Stimulated activated memory B cell treated with anti-CD40 and anti-IgM and Interleukin-4, amounts not matched to agents 10 μg/mL and 1 μg/mL and 100 μg/mL, for 72 hours (primary cell): Measurements from ENCODE around the gene ORC1.
"Not testable (repeated sequence)": the region's sequence is repeated elsewhere in the genome, so short reads cannot be mapped to it uniquely, and the experiment has no call there.

Experiments used
- ATAC-seq: fragments of 150-1000 bp; cut with Tn5 transposase; 2 replicates; pipeline ENCODE4 v1.10.0; 2021
- H3K27ac Mint-ChIP-seq: one replicate; pipeline ENCODE4 v1.8.0; 2022; ENCODE audit warnings: mild to moderate bottlenecking, mixed read lengths
- H3K27me3 Mint-ChIP-seq: one replicate; pipeline ENCODE4 v1.8.0; 2022; ENCODE audit warnings: mixed read lengths
- H3K36me3 Mint-ChIP-seq: one replicate; pipeline ENCODE4 v1.8.0; 2022; ENCODE audit warnings: mixed read lengths
- H3K4me1 Mint-ChIP-seq: one replicate; pipeline ENCODE4 v1.8.0; 2022; ENCODE audit warnings: mixed read lengths
- H3K4me3 Mint-ChIP-seq: one replicate; pipeline ENCODE4 v1.8.0; 2022; ENCODE audit warnings: mild to moderate bottlenecking, moderate library complexity, mixed read lengths
- H3K9me3 Mint-ChIP-seq: one replicate; pipeline ENCODE4 v1.8.0; 2022; ENCODE audit warnings: mixed read lengths

Gene ORC1

DNA sequence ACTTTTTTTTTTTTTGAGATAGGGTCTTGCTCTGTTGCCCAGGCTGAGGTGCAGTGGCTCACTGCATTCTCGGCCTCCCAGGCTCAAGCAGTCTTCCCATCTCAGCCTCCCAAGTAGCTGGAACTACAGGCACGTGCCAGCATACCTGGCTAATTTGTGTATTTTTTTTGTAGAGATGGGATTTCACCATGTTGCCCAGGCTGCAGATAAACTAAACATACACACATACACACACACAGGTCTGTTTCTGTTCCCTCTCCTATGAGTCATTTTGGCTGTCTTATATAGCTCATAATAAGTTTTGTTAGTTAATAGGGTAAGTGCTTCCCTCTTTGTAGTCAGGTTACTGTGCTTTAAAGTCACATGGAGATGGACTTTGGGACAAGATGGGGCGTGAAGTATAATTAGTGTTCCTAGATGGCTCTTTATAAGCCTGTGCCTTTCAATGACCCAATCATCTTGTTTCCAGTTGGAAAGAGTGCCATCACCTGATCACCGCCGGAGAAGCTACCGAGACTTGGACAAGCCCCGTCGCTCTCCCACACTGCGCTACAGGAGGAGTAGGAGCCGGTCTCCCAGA is 9.3 kb upstream of the ORC1 start:
- Mint-ChIP-seq H3K9me3 (no peaks in the 10 kb centered on the region), H3K27ac (no peak overlapping the region), H3K4me3 (no peak overlapping the region), H3K4me1 (no peaks in the 10 kb centered on the region), H3K27me3 (no peaks in the 10 kb centered on the region), H3K36me3 (peaks cover 59% of the 10 kb centered on the region)
- ATAC-seq, result no peak

DNA sequence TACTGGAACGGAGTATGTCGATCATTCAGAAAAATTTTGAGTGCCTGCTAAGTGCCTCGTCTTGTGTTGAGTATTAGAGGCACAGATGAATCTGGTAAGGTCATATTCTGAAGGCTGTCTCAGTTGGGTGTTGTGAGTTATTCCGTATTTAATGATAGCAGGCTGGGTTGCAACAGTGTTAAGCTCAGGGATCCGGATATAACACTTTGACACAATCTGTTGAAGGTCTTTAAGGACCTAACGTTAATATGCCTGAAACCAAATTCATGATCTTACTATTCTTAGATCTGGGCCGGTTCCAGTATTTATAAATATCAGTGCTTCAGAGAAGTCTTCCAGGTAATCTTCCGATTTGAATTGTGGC is 734 bp upstream of the ORC1 start:
- peak overlapping the region; percentile 87 for H3K27ac Mint-ChIP-seq
- H3K4me1 Mint-ChIP-seq, result peaks cover 28% of the 10 kb centered on the region
- H3K4me3 Mint-ChIP-seq, result peak overlapping the region; percentile 99
- H3K27me3 Mint-ChIP-seq, result no peaks in the 10 kb centered on the region
- ATAC-seq, result no peak
- H3K36me3 Mint-ChIP-seq, result peaks cover 24% of the 10 kb centered on the region
- H3K9me3 Mint-ChIP-seq, result no peaks in the 10 kb centered on the region

GRCh38 chr1:52403566-52404115 is 582 bp downstream of the ORC1 start:
- Mint-ChIP-seq H3K9me3 (no peaks in the 10 kb centered on the region), H3K36me3 (peaks cover 19% of the 10 kb centered on the region), H3K4me1 (peaks cover 28% of the 10 kb centered on the region), H3K4me3 (peak overlapping the region; percentile 99), H3K27me3 (no peaks in the 10 kb centered on the region), H3K27ac (peak overlapping the region; percentile 87)
- peak; percentile 68 for ATAC-seq

DNA sequence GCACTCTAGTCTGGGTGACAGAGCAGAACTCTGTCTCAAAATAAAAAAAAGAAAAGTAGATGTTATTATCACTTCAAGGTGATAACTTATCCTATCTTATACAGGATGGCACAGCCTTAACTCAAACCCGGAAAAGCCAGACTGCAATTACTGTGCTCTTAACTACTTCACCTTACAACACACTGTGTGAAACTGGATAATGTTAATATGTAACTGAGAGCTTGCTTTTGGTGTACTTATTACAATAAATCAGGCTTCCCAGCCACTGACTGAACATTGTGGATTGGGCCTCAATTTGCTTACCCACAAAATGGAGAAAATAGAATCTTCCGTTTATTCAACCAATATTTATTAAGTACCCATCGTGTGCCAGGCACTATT is 1.4 kb downstream of the ORC1 start:
- H3K9me3 Mint-ChIP-seq, result no peaks in the 10 kb centered on the region
- peaks cover 14% of the 10 kb centered on the region for H3K36me3 Mint-ChIP-seq
- no peak for ATAC-seq
- no peaks in the 10 kb centered on the region for H3K27me3 Mint-ChIP-seq
- peaks cover 28% of the 10 kb centered on the region for H3K4me1 Mint-ChIP-seq
- peak overlapping the region; percentile 99 for H3K4me3 Mint-ChIP-seq
- peak overlapping the region; percentile 87 for H3K27ac Mint-ChIP-seq

GRCh38 chr1:52400131-52400530 is 4.1 kb downstream of the ORC1 start:
- Mint-ChIP-seq H3K4me3 (no peak overlapping the region), H3K27ac (no peak overlapping the region), H3K4me1 (peaks cover 14% of the 10 kb centered on the region), H3K9me3 (no peaks in the 10 kb centered on the region), H3K27me3 (no peaks in the 10 kb centered on the region), H3K36me3 (peaks cover 27% of the 10 kb centered on the region)
- no peak for ATAC-seq

GRCh38 chr1:52399629-52400028 is 4.6 kb downstream of the ORC1 start:
- Mint-ChIP-seq H3K4me1 (peaks cover 14% of the 10 kb centered on the region), H3K9me3 (no peaks in the 10 kb centered on the region), H3K27me3 (no peaks in the 10 kb centered on the region), H3K36me3 (peaks cover 27% of the 10 kb centered on the region), H3K4me3 (no peak overlapping the region), H3K27ac (no peak overlapping the region)
- ATAC-seq, result no peak

DNA sequence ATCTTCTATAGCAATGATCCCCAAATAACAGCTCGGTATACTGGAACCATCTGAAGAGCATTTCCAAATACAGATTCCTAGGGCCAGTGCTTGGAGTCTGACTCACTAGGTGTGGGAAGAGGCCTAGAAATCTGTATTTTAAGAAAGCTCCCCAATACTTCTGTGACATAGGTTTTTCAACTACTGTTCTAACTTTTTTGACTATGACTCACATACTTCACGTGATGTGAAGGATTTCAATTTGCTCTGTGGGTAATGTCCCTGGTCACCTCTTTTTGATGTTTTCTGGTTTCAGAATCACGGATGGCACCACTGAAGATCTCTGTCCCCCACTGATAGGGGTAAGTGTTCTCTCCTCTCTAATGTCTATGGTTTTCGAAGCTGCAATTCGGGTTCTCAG is 11.0 kb downstream of the ORC1 start:
- ATAC-seq, result no peak
- Mint-ChIP-seq H3K27ac (no peak overlapping the region), H3K36me3 (peaks cover 23% of the 10 kb centered on the region), H3K4me1 (no peaks in the 10 kb centered on the region), H3K27me3 (no peaks in the 10 kb centered on the region), H3K9me3 (no peaks in the 10 kb centered on the region), H3K4me3 (no peak overlapping the region)

GRCh38 chr1:52386458-52386857 is 17.8 kb downstream of the ORC1 start:
- Mint-ChIP-seq H3K27ac (no peak overlapping the region), H3K4me3 (no peak overlapping the region), H3K4me1 (no peaks in the 10 kb centered on the region), H3K27me3 (no peaks in the 10 kb centered on the region), H3K36me3 (peaks cover 30% of the 10 kb centered on the region), H3K9me3 (no peaks in the 10 kb centered on the region)
- no peak for ATAC-seq

DNA sequence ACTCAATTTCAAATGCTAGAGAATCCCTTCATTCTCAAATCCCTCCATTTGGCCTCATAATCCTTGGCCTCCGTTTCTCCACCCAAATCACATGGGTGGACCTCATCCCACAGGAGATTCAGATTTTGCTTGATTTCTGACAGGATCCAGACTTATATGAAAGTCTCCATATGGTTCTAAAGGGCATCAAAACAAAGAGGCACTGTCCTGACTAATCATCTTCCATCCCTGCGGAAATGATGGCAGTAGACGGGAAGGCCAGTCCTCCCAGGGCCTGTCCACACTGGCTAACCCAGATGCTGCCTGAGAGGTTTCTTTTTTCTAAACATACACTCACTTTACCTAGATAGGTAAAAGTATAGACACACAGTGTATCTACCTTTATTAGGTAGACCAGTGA is 18.8 kb downstream of the ORC1 start:
- no peaks in the 10 kb centered on the region for H3K9me3 Mint-ChIP-seq
- peaks cover 30% of the 10 kb centered on the region for H3K36me3 Mint-ChIP-seq
- no peak overlapping the region for H3K27ac Mint-ChIP-seq
- no peaks in the 10 kb centered on the region for H3K4me1 Mint-ChIP-seq
- H3K27me3 Mint-ChIP-seq, result no peaks in the 10 kb centered on the region
- no peak for ATAC-seq
- no peak overlapping the region for H3K4me3 Mint-ChIP-seq

DNA sequence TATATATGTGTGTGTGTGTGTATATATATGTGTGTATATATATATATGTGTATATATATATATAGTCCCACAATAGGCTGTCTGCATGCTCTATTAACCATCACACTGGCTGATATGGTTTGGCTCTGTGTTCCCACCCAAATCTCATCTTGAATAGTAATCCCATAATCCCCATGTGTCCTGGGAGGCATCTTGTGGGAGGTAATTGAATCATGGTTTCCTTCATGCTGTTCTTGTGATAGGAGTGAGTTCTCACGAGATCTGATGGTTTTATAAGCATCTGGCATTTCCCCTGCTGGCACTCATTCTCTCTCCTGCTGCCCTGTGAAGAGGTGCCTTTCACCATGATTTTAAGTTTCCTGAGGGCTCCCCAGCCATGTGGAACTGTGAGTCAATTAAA is 34.4 kb downstream of the ORC1 start:
- not testable (repeated sequence) for H3K9me3 Mint-ChIP-seq, H3K4me3 Mint-ChIP-seq, H3K27ac Mint-ChIP-seq, H3K36me3 Mint-ChIP-seq, H3K27me3 Mint-ChIP-seq, ATAC-seq
- H3K4me1 Mint-ChIP-seq, result peaks cover 28% of the 10 kb centered on the region

GRCh38 chr1:52368383-52369172 is 35.6 kb downstream of the ORC1 start:
- ATAC-seq, result no peak
- H3K4me3 Mint-ChIP-seq, result peak overlapping the region; percentile 64
- peaks cover 35% of the 10 kb centered on the region for H3K4me1 Mint-ChIP-seq
- H3K27ac Mint-ChIP-seq, result no peak overlapping the region
- no peaks in the 10 kb centered on the region for H3K9me3 Mint-ChIP-seq
- H3K36me3 Mint-ChIP-seq, result no peaks in the 10 kb centered on the region
- no peaks in the 10 kb centered on the region for H3K27me3 Mint-ChIP-seq

DNA sequence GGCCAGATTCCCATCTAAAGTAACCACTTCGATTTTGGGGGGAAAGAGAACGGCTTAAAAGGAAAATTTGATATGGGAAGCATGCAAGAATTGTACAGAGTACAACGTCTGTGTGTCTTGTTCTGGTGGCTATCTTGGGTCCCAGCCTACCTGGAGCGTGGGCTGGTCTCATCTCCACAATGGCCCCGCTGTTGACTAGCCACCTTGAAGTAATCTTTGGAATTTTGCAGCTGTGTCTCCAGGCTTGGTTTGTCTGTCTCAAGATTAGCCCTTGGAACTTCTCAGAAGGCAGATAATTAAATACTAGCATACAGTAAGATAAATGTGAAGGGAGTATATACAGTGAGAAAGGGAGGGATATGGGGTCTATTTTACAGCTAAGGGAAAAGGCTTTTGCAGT is 37.0 kb downstream of the ORC1 start:
- Mint-ChIP-seq H3K27ac (no peak overlapping the region), H3K36me3 (peaks cover 6% of the 10 kb centered on the region), H3K27me3 (no peaks in the 10 kb centered on the region), H3K9me3 (no peaks in the 10 kb centered on the region), H3K4me1 (peaks cover 35% of the 10 kb centered on the region), H3K4me3 (no peak overlapping the region)
- ATAC-seq, result no peak

DNA sequence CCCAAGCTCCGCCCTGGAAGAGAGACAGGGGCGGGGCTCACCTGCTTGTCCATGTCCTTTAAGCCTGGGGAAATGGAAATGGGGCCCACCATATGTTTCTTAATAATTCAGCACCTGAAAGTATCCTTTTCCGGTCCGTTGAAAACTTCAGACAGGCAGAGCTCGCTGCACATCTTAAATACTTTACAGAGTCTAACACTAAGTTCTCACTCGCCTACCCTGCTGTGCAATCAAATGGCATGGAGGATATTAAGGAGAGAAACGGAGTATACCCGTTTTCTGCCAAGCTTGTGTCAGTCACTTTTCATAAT is 37.8 kb downstream of the ORC1 start:
- ATAC-seq, result no peak
- Mint-ChIP-seq H3K9me3 (no peaks in the 10 kb centered on the region), H3K27me3 (no peaks in the 10 kb centered on the region), H3K27ac (peak overlapping the region; percentile 93), H3K4me1 (peaks cover 40% of the 10 kb centered on the region), H3K4me3 (peak overlapping the region; percentile 93), H3K36me3 (peaks cover 14% of the 10 kb centered on the region)

DNA sequence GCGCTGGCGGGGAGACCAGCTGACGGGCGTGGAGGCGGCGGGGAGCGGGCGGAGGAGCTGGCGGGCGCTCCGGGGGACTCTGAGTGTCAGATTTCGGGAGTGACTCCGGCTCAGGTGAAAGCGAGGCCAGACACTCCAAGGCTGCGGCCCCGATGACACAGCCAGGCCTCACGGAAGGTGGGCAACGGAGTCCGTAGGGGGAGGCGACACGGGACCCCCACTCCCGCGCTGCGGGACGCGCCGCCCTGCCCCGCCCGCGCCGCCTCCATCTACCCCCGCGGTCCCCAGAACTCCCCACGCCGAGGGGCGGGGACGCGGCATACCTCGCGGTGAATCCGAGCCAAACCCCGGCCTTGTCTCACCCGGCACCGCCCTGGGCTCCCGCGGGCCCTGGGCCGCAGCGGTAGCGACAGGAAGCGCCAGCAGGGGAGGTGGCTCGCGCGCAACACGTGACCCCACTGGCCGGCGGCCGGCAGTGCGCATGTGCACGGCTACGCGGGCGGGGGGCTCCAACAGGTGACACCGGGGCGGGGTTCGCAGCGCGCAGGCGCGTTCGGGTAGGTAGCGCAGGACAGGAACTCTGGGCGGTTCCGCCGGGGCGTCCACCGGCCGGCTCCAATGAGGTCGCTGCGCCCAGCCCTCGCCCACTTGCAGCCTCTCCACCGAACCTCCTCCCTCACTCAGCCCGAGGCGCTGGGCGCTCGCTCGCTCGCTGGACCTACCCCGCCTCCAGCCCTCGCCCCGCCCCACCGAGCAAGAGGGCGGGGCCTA is 38.3 kb downstream of the ORC1 start, which contains the start of gene CC2D1B:
CC2D1B (minus strand) TSS at position 460 of the 771 bp plus-strand sequence. CDS start 1,585 bp downstream, outside the sequence.
- Mint-ChIP-seq H3K9me3 (no peaks in the 10 kb centered on the region), H3K4me3 (peak within 1 kb of the TSS; percentile 93), H3K4me1 (peaks cover 40% of the 10 kb centered on the region), H3K27ac (peak within 1 kb of the TSS; percentile 93), H3K36me3 (peaks cover 19% of the 10 kb centered on the region), H3K27me3 (no peaks in the 10 kb centered on the region)
- peak; percentile 98 for ATAC-seq

- Mint-ChIP-seq H3K27me3 (no peaks in the 10 kb centered on the region), H3K36me3 (peaks cover 26% of the 10 kb centered on the region), H3K9me3 (no peaks in the 10 kb centered on the region), H3K27ac (peak overlapping the region; percentile 93), H3K4me3 (peak overlapping the region; percentile 93), H3K4me1 (peaks cover 40% of the 10 kb centered on the region)
- no peak for ATAC-seq
Measured at GRCh38 chr1:52365071-52365745, 39.0 kb downstream of the ORC1 start.
